G401 (cell line): ENCODE measurements around the gene PSMC5. TPM values are rescaled to one million over a fixed set of nuclear protein-coding genes. Genes with fewer than 3 reads are reported as not detected.

Experiments used
- DNase-seq: peaks from one replicate; pipeline ENCODE4 v3.0.0-alpha.2; 2015; ENCODE audit warnings: low spot score
- in situ Hi-C: cut with HindIII; loops from 2 replicates; pipeline ENCODE4 v1.10.0; 2016; ENCODE audit warnings: low sequenced_read_pairs, mixed read lengths
- total RNA-seq: library from RNA; depleted of rRNA; stranded (reverse); fragments of >200 nt; shearing (Covaris generic); gene quantifications from 2 replicates; pipeline ENCODE4 v1.2.3, GENCODE V29; 2014

Gene PSMC5
- total RNA-seq, 1 experiment from 2014 or later = 133 TPM

GRCh38 chr17:63819585-63820537 is 7.4 kb upstream of the PSMC5 start:
- DNase-seq = no peak
- in situ Hi-C loops = no loop called here

GRCh38 chr17:63820963-63821561 is 6.2 kb upstream of the PSMC5 start:
- in situ Hi-C loops = no loop called here
- no peak for DNase-seq

GRCh38 chr17:63821804-63822203 is 5.4 kb upstream of the PSMC5 start:
- in situ Hi-C loops = no loop called here

GRCh38 chr17:63822537-63822936 is 4.7 kb upstream of the PSMC5 start:
- no peak for DNase-seq
- in situ Hi-C loops = no loop called here

More at GRCh38 chr17:63821804-63822203, 5.4 kb upstream of the PSMC5 start:
- DNase-seq = no peak

GRCh38 chr17:63823659-63824331 is 3.4 kb upstream of the PSMC5 start:
- no peak for DNase-seq
- in situ Hi-C loops = no loop called here

GRCh38 chr17:63824362-63824761 is 2.9 kb upstream of the PSMC5 start:
- DNase-seq = no peak
- in situ Hi-C loops = no loop called here

GRCh38 chr17:63826468-63827001 is 696 bp upstream of the PSMC5 start:
- DNase-seq = no peak
- in situ Hi-C loops = no loop called here

- in situ Hi-C loops = no loop called here
- DNase-seq = no peak
Measured at GRCh38 chr17:63827801-63828221, 580 bp downstream of the PSMC5 start.

- DNase-seq = no peak
- in situ Hi-C loops = no loop called here
Measured at GRCh38 chr17:63828936-63829335, 1.7 kb downstream of the PSMC5 start.

GRCh38 chr17:63830278-63830677 is 3.0 kb downstream of the PSMC5 start:
- no peak for DNase-seq
- in situ Hi-C loops = no loop called here

- DNase-seq = no peak
- in situ Hi-C loops = no loop called here
Measured at GRCh38 chr17:63830904-63831491, 3.8 kb downstream of the PSMC5 start.

GRCh38 chr17:63831505-63831904 is 4.3 kb downstream of the PSMC5 start:
- DNase-seq = no peak
- in situ Hi-C loops = no loop called here

- DNase-seq = no peak
- in situ Hi-C loops = no loop called here
Measured at GRCh38 chr17:63832014-63832413, 4.8 kb downstream of the PSMC5 start.

- in situ Hi-C loops = no loop called here
- DNase-seq = no peak
Measured at GRCh38 chr17:63832455-63832854, 5.2 kb downstream of the PSMC5 start.

GRCh38 chr17:63833026-63833740 is 6.0 kb downstream of the PSMC5 start:
- in situ Hi-C loops = no loop called here
- DNase-seq = no peak

- no peak for DNase-seq
- in situ Hi-C loops = no loop called here
Measured at GRCh38 chr17:63833741-63834373, 6.6 kb downstream of the PSMC5 start.

GRCh38 chr17:63834431-63835166 is 7.4 kb downstream of the PSMC5 start:
- DNase-seq = peak; percentile 68
- in situ Hi-C loops = no loop called here
